Testis (tissue), 2 donors: ENCODE results near the gene KDM6A.

Source experiments
- POLR2A ChIP-seq: fragments of 450-650 bp; IDR thresholded peaks from one replicate; pipeline ENCODE4 v1.6.1; 2017; ENCODE audit warnings: antibody characterized with exemption, mild to moderate bottlenecking, moderate library complexity
- TF ChIP-seq, protein P1 (sequence below), 3 experiments: fragments of 450-650 bp in 2 of 3; fragments of 200-600 bp in 1 of 3; sonication (generic) in 1 of 3; IDR thresholded peaks; one replicate each; pipeline ENCODE4 v1.5.1; 2016 to 2019; ENCODE audit warnings: antibody characterized with exemption in 3 of 3, mild to moderate bottlenecking in 2 of 3, moderate library complexity in 1 of 3

DNA sequence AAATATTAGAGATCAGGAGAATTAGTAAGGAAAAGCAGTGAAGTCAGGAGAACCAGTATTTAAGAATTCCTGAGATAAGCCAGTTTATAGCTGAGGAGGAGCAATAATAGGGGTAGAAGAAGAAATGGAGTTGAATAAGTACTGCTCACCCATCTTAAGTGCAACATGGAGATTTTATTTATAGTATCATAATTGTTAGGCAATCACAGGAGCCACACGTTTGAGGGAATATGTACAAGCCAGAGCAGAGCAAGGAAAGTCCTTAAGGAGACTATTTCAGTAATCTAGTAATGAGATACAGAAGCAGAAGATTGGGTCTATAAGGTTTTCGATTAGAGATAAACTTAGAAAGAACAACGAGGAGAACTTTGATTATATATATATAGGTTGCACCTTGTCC, 145.0 kb downstream of the KDM6A start:
- TF ChIP-seq, protein P1, sequence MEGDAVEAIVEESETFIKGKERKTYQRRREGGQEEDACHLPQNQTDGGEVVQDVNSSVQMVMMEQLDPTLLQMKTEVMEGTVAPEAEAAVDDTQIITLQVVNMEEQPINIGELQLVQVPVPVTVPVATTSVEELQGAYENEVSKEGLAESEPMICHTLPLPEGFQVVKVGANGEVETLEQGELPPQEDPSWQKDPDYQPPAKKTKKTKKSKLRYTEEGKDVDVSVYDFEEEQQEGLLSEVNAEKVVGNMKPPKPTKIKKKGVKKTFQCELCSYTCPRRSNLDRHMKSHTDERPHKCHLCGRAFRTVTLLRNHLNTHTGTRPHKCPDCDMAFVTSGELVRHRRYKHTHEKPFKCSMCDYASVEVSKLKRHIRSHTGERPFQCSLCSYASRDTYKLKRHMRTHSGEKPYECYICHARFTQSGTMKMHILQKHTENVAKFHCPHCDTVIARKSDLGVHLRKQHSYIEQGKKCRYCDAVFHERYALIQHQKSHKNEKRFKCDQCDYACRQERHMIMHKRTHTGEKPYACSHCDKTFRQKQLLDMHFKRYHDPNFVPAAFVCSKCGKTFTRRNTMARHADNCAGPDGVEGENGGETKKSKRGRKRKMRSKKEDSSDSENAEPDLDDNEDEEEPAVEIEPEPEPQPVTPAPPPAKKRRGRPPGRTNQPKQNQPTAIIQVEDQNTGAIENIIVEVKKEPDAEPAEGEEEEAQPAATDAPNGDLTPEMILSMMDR (IDR thresholded peaks at IDR 0.05): no peak
- no peak for TF ChIP-seq POLR2A
